Gastroesophageal sphincter (tissue), 4 donors: ENCODE results near the gene RNF144A. TPM values are rescaled to one million over a fixed set of nuclear protein-coding genes. Genes with fewer than 3 reads are reported as not detected.

ENCODE experiments used
- ATAC-seq: fragments of 150-250 bp; one replicate; pipeline ENCODE4 v1.9.1; 2016; ENCODE audit warnings: mild to moderate bottlenecking, moderate library complexity
- H3K27ac ChIP-seq, 4 donors: fragments of 200-600 bp; sonication (generic) in 3 of 4; 1 replicate in 3 of 4; 2 replicates in 1 of 4; pipeline ENCODE4 v1.5.1; 2016 to 2019
- H3K27me3 ChIP-seq: fragments of 200-600 bp; sonication (generic); one replicate; pipeline ENCODE4 v1.5.1; 2019
- H3K36me3 ChIP-seq, 2 donors: fragments of 200-600 bp; sonication (generic); one replicate each; pipeline ENCODE4 v1.5.1; 2019; ENCODE audit warnings: control low read depth in 1 of 2
- H3K4me1 ChIP-seq, 3 donors: fragments of 200-600 bp; sonication (generic); 1 replicate in 2 of 3; 2 replicates in 1 of 3; pipeline ENCODE4 v1.5.1; 2016 to 2019; ENCODE audit warnings: control low read depth in 2 of 3
- H3K4me3 ChIP-seq, 2 donors: fragments of 200-600 bp; sonication (generic); one replicate each; pipeline ENCODE4 v1.5.1; 2019; ENCODE audit warnings: mild to moderate bottlenecking in 1 of 2, moderate library complexity in 1 of 2
- H3K9me3 ChIP-seq, 3 donors: fragments of 200-600 bp; sonication (generic); one replicate each; pipeline ENCODE4 v1.5.1; 2017 to 2019; ENCODE audit warnings: control low read depth in 2 of 3
- EP300 ChIP-seq: sonication (generic); formaldehyde crosslinking; IDR thresholded peaks from one replicate; pipeline ENCODE4 v1.6.1; 2017; ENCODE audit warnings: antibody characterized with exemption, mild to moderate bottlenecking
- POLR2A ChIP-seq, 2 donors: fragments of 450-650 bp; IDR thresholded peaks; one replicate each; pipeline ENCODE4 v1.6.1; 2017; ENCODE audit warnings: antibody characterized with exemption in 2 of 2, mild to moderate bottlenecking in 2 of 2, moderate library complexity in 1 of 2
- POLR2AphosphoS5 ChIP-seq: sonication (generic); formaldehyde crosslinking; IDR thresholded peaks from one replicate; pipeline ENCODE4 v1.6.1; 2017; ENCODE audit warnings: antibody characterized with exemption
- WGBS, 2 donors: methylation state at CpG; one replicate each; pipeline ENCODE4 v1.1.5; 2018; ENCODE audit warnings: low coverage in 1 of 2; 5-methylcytosine and 5-hydroxymethylcytosine counted together
- total RNA-seq, 4 donors: library from RNA; depleted of rRNA; stranded (reverse); fragments of >200 nt; gene quantifications; one replicate each; pipeline ENCODE4 v1.1.0, GENCODE V29; 2016
- TF ChIP-seq, protein P1 (sequence below), 4 experiments: fragments of 200-600 bp in 2 of 4; fragments of 450-650 bp in 2 of 4; sonication (generic) in 1 of 4; IDR thresholded peaks; one replicate each; pipeline ENCODE4 v1.5.1; 2017 to 2019; ENCODE audit warnings: antibody characterized with exemption in 4 of 4, mild to moderate bottlenecking in 2 of 4, moderate library complexity in 2 of 4

The RNF144A gene
- total RNA-seq, 4 donors from 2014 or later = 7.2 to 12.9 (median 8.8) TPM

- Histone ChIP-seq H3K4me3 (no peak overlapping the region), H3K27ac (no peak overlapping the region), H3K36me3 (no peaks in the 10 kb centered on the region), H3K4me1 (peaks cover 0 to 41% (median 0%) of the 10 kb centered on the region in 3 donors), H3K9me3 (no peaks in the 10 kb centered on the region), H3K27me3 (no peaks in the 10 kb centered on the region)
- TF ChIP-seq EP300 (no peak), POLR2A (IDR thresholded peaks at IDR 0.05) (no peak), POLR2AphosphoS5 (no peak)
- TF ChIP-seq, protein P1, sequence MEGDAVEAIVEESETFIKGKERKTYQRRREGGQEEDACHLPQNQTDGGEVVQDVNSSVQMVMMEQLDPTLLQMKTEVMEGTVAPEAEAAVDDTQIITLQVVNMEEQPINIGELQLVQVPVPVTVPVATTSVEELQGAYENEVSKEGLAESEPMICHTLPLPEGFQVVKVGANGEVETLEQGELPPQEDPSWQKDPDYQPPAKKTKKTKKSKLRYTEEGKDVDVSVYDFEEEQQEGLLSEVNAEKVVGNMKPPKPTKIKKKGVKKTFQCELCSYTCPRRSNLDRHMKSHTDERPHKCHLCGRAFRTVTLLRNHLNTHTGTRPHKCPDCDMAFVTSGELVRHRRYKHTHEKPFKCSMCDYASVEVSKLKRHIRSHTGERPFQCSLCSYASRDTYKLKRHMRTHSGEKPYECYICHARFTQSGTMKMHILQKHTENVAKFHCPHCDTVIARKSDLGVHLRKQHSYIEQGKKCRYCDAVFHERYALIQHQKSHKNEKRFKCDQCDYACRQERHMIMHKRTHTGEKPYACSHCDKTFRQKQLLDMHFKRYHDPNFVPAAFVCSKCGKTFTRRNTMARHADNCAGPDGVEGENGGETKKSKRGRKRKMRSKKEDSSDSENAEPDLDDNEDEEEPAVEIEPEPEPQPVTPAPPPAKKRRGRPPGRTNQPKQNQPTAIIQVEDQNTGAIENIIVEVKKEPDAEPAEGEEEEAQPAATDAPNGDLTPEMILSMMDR (IDR thresholded peaks at IDR 0.05) = no peak
- ATAC-seq = no peak
- WGBS, 2 donors = 90% methylated on average over 9 of the region's 15 CpGs; no CpG with 5 or more reads in 1 of the 2 donors
Measured at GRCh38 chr2:6957910-6958615, 40.9 kb downstream of the RNF144A start.

- TF ChIP-seq POLR2AphosphoS5 (no peak), POLR2A (IDR thresholded peaks at IDR 0.05) (no peak), EP300 (no peak)
- TF ChIP-seq, protein P1 (IDR thresholded peaks at IDR 0.05) = no peak
- Histone ChIP-seq H3K4me3 (no peak overlapping the region), H3K27ac (no peak overlapping the region), H3K27me3 (no peaks in the 10 kb centered on the region), H3K4me1 (peaks cover 0 to 41% (median 0%) of the 10 kb centered on the region in 3 donors), H3K36me3 (no peaks in the 10 kb centered on the region), H3K9me3 (no peaks in the 10 kb centered on the region)
- peak; percentile 26 for ATAC-seq
- WGBS, 2 donors = 80% methylated on average over 1 of the region's 10 CpGs; no CpG with 5 or more reads in 1 of the 2 donors
Measured at GRCh38 chr2:6958616-6959235, 41.5 kb downstream of the RNF144A start.

- TF ChIP-seq POLR2A (IDR thresholded peaks at IDR 0.05) (no peak), POLR2AphosphoS5 (no peak), EP300 (no peak)
- TF ChIP-seq, protein P1 (IDR thresholded peaks at IDR 0.05) = no peak
- no peaks in the 10 kb centered on the region for H3K36me3 ChIP-seq
- H3K27ac ChIP-seq = peak overlapping the region in 1 of 4 donors; percentile 9
- H3K27me3 ChIP-seq = no peaks in the 10 kb centered on the region
- no peak for ATAC-seq
- 100% methylated on average over 2 to 3 of the region's 3 CpGs for WGBS, 2 donors
- H3K9me3 ChIP-seq = no peaks in the 10 kb centered on the region
- H3K4me3 ChIP-seq = no peak overlapping the region
- peaks cover 0 to 41% (median 0%) of the 10 kb centered on the region in 3 donors for H3K4me1 ChIP-seq
Measured at GRCh38 chr2:6959751-6960150, 42.5 kb downstream of the RNF144A start.

DNA sequence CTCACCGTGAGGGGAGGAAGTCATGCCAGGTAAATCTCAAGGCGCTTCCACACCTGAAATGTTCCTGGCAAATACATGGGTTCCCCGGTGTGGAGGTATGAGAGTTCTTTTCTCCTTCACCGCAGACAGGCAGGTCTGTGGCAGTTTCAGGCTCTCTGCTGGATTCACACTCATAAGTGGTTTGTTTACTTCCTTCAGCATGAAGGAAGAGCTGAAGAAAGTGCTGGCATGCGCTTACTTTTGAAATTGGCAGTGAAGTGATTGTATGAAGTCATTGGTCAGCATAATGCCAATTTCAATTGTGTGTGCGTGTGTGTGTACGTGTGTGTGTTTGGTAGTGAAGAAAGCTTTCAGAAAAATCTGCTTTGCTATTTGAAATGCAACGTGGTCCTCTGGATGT lies 43.4 kb downstream of the RNF144A start:
- 13 to 34% methylated on average over 8 of the region's 8 CpGs for WGBS, 2 donors
- Histone ChIP-seq H3K27me3 (no peaks in the 10 kb centered on the region), H3K36me3 (no peaks in the 10 kb centered on the region), H3K4me1 (peaks cover 0 to 34% (median 0%) of the 10 kb centered on the region in 3 donors), H3K9me3 (no peaks in the 10 kb centered on the region), H3K4me3 (no peak overlapping the region), H3K27ac (peak overlapping the region in 2 of 4 donors; percentile 9 to 31)
- TF ChIP-seq EP300 (no peak), POLR2AphosphoS5 (peak; percentile 35), POLR2A (IDR thresholded peaks at IDR 0.05) (no peak)
- TF ChIP-seq, protein P1 (IDR thresholded peaks at IDR 0.05) = no peak
- peak; percentile 71 for ATAC-seq

DNA sequence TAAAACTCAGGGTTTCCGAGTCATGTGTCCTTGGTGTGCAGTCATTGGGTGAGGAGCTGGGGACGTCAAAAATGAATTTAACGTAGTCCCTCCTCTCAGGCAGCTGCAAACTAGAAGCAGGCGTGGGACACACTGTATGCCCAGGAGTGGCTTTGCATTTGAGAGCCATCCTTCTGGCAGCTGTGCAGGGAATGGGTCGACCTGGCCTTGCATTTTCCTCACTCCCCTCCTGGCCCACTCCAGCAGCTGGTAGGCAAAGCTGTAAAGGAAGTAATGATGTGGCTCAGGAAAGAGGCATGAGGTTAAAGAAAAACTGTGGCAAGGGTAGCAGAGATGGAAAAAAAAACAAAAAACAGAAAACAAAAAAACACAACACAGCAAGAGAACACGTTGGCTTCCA lies 46.5 kb downstream of the RNF144A start:
- Histone ChIP-seq H3K27ac (no peak overlapping the region), H3K36me3 (no peaks in the 10 kb centered on the region), H3K4me3 (no peak overlapping the region), H3K27me3 (no peaks in the 10 kb centered on the region), H3K4me1 (peaks cover 0 to 28% (median 0%) of the 10 kb centered on the region in 3 donors), H3K9me3 (no peaks in the 10 kb centered on the region)
- WGBS, 2 donors = 90 to 91% methylated on average over 3 to 4 of the region's 6 CpGs
- ATAC-seq = no peak
- TF ChIP-seq POLR2AphosphoS5 (no peak), EP300 (no peak), POLR2A (IDR thresholded peaks at IDR 0.05) (no peak)
- TF ChIP-seq, protein P1 (IDR thresholded peaks at IDR 0.05) = no peak
